ENCODE data around the gene ZCCHC8.

GRCh38 chr12:122547330-122547729 lies 46.6 kb upstream of the ZCCHC8 start:
- TF ChIP-seq CTCF (IDR thresholded peaks at IDR 0.05; ENCODE audit: extremely low read depth in 1 of 2, insufficient read depth in 1 of 2, low read depth in 1 of 2, low read length in 2 of 2) (no peak), JUN (IDR thresholded peaks at IDR 0.05; ENCODE audit: borderline replicate concordance, insufficient read depth, insufficient read length, low read depth) (no peak), EZH2 (IDR thresholded peaks at IDR 0.05; ENCODE audit: borderline replicate concordance, low read depth, low read length, severe bottlenecking) (no peak), POLR2A (IDR thresholded peaks at IDR 0.05; ENCODE audit: low read depth, low read length) (no peak), POLR2AphosphoS5 (IDR thresholded peaks at IDR 0.05; ENCODE audit: insufficient read depth, low read depth, low read length) (no peak), GATA2 (IDR thresholded peaks at IDR 0.05; ENCODE audit: insufficient read depth, insufficient read length, low read depth, low read length) (no peak), MYC (IDR thresholded peaks at IDR 0.05; ENCODE audit: low read depth, low read length) (no peak)
